ENCODE measurements around the gene KDM2A.

DNA sequence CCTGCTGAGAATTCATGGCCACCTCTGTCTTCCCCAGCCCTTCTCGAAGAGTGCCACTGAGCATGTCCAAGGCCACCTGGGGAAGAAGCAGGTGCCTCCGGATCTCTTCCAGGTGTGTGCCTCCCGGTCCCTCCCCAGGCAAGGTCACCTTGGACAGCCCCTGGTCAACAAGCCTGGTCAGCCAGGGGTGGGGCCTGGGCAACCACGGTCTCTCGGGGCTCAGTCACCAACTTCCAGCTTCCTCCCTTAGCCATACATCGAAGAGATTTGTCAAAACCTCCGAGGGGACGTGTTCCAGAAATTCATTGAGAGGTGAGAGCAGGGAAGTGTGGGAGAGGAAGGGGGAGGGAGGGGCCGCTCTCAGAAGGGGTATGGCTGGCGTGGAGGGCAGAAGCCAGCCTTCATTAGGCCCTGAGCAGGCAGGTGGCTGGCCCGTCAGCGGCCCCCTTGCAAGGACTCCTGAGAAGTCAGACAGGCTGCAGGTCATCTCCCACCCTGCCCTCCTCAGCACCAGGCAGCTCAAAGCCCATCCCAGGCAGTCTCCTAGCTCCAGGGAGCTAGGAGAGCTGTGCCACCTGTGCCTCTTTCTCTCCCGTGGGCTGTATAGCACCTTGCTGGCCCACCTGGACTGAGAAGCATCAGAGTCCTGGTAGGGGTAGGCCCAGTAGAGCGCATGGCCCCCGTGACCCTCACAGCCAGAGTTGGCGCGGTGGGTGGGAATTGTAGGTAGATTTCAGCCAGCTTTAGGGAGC is 160.7 kb downstream of the KDM2A start:
- TF ChIP-seq, protein P1, sequence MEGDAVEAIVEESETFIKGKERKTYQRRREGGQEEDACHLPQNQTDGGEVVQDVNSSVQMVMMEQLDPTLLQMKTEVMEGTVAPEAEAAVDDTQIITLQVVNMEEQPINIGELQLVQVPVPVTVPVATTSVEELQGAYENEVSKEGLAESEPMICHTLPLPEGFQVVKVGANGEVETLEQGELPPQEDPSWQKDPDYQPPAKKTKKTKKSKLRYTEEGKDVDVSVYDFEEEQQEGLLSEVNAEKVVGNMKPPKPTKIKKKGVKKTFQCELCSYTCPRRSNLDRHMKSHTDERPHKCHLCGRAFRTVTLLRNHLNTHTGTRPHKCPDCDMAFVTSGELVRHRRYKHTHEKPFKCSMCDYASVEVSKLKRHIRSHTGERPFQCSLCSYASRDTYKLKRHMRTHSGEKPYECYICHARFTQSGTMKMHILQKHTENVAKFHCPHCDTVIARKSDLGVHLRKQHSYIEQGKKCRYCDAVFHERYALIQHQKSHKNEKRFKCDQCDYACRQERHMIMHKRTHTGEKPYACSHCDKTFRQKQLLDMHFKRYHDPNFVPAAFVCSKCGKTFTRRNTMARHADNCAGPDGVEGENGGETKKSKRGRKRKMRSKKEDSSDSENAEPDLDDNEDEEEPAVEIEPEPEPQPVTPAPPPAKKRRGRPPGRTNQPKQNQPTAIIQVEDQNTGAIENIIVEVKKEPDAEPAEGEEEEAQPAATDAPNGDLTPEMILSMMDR (IDR thresholded peaks at IDR 0.05; ENCODE audit: borderline replicate concordance, extremely low read depth, low read length, poor library complexity, severe bottlenecking), result no peak
- TF ChIP-seq EZH2 (IDR thresholded peaks at IDR 0.05; ENCODE audit: borderline replicate concordance, low read depth, low read length, severe bottlenecking), result no peak
